GM20431 (cell line): Measurements from ENCODE around the gene RPS6KB1.
"Not testable (repeated sequence)": the region's sequence is repeated elsewhere in the genome, so short reads cannot be mapped to it uniquely, and the experiment has no call there.

Source experiments
- in situ Hi-C: fragments of 300-500 bp; cut with MseI, MboI; formaldehyde crosslinking; loops from one replicate; pipeline ENCODE4 v1.15.0; 2020; ENCODE audit warnings: low sequenced_read_pairs; ENCODE audit not compliant: unreplicated experiment

The RPS6KB1 gene

DNA sequence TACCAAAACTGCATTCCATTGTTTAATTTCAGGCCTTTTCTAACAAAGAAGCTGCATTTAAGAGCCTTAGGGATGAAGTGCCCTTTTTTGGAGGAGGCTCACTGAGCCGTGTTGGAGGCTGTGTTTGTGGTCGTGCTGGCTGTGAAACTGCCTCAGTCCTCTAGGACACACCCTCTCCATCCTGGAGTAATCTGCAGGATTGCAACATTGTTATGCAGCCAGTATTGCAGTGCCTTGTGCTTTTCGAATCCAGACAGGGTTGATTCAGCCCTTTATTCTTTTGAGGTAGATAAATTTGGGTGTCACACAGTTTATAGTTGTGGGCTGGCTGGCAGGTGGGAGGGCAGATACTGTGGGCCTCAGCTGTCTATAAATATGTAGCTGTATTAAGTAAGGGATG lies 37.8 kb downstream of the RPS6KB1 start:
- in situ Hi-C loops = not testable (repeated sequence)

DNA sequence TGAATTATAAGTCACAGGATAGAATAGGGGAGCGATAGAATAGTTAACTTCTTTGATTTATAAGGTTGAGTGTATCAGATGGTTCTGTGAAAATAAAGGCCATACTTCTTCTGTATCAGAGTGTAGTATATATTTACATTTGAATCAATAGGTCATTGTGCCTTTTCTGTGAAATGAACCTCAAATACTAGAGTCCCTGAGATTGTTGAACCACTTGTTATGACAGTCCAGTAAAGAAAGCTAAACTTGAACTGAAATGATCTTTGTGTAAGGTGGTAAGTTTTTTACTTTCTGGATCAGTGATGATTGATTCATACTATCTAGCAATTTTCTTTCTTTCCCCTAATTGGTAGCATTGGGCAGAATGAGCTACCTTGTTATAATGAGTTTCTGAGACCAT lies 40.4 kb downstream of the RPS6KB1 start:
- in situ Hi-C loops = not testable (repeated sequence)

GRCh38 chr17:59940697-59941096 lies 47.8 kb downstream of the RPS6KB1 start:
- in situ Hi-C loops = not testable (repeated sequence)

- in situ Hi-C loops = no loop called here
These were observed 48.2 kb downstream of the RPS6KB1 start for GRCh38 chr17:59941131-59941530.

GRCh38 chr17:59946433-59946832 lies 53.5 kb downstream of the RPS6KB1 start:
- in situ Hi-C loops = not testable (repeated sequence)

- in situ Hi-C loops = not testable (repeated sequence)
These were observed 54.4 kb downstream of the RPS6KB1 start for GRCh38 chr17:59947310-59947709.

GRCh38 chr17:59950049-59950448 lies 57.1 kb downstream of the RPS6KB1 start:
- in situ Hi-C loops = no loop called here

DNA sequence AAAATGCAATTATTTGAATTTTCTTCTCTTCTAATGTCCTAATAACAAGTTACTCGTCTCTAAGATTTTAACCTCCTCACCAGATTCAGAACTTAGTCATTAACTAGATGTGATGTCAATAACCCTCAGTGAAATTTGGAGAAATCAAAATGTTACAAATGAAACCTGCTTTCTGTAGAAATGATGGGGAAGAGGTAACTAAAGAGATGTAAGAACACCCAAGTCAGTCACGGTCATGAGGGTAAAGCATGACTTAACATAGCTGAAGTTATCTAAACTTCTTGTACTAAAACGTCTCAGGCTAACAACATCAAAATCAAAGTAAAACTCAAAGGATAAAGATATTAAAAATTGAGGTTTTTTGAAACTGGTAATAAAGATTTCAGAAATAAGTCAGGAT lies 61.9 kb downstream of the RPS6KB1 start:
- in situ Hi-C loops = no loop called here

- in situ Hi-C loops = not testable (repeated sequence)
These were observed 66.7 kb downstream of the RPS6KB1 start for GRCh38 chr17:59959574-59959973.

DNA sequence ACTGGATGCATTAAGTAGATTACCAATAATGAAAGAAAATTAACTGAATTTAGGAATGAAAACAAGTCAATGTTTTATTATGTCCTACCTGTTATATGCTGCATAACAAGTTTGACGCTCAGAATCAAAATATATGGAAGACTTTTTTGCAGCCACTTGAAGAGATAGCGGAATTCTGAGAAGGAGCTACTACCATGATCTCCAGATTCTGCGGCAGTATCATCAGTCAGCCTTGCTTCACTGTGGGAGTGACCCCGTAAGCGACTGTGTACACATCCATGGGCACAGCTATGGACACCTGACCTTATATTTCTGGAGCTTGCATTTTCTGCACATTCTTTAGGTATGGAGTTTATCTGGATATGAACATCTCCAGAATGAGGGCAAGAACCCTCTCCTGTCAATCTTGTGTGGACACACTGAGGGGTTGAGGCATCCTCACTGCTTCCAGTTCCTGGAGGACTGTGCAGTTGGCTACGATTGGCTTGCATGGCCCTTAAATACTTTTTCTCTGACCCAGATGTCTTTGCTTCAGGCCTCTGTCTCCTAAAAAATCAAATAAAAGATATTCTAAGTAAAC lies 69.9 kb downstream of the RPS6KB1 start:
- in situ Hi-C loops = no loop called here

GRCh38 chr17:59963738-59964481 lies 71.0 kb downstream of the RPS6KB1 start:
- in situ Hi-C loops = no loop called here

- in situ Hi-C loops = no loop called here
These were observed 71.8 kb downstream of the RPS6KB1 start, which contains the start of gene RNFT1 for GRCh38 chr17:59964482-59965328. TSS of gene RNFT1 (minus strand) at chr17:59964740. CDS start at chr17:59964663, 77 bp downstream.

DNA sequence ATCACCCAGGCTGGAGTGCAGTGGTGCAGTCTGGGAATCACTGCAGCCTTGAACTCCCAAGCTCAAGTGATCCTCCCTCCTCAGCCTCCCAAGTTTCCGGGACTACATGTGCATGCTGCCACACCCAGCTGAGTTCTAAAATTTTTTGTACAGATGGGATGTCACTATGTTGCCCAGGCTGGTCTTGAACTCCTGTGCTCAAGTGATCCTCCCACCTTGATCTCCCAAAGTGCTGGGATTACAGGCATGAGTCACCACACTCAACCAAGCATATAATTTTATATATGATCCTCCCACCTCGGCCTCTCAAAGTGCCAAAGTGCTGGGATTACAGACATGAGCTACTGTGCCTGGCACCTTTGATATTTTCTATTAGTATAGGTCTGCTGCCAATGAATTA lies 78.8 kb downstream of the RPS6KB1 start:
- in situ Hi-C loops = not testable (repeated sequence)

DNA sequence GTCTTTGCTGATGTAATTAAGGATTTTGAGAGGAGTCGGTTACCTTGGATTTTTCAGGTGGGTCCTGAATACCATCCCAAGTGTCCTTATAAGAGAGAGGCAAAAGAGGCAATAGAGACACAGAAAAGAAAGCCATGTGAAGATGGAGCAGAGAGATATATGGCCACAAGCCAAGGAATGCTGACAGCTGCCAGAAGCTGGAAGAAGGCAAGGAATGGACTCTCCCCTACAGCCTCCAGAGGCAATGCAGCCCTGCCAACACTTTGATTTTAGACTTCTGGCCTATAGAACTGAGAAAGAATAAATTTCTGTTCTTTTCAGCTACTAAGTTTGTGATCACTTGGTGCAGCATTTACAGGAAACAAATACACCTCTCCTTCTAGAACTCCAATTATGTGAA lies 79.9 kb downstream of the RPS6KB1 start:
- in situ Hi-C loops = no loop called here

DNA sequence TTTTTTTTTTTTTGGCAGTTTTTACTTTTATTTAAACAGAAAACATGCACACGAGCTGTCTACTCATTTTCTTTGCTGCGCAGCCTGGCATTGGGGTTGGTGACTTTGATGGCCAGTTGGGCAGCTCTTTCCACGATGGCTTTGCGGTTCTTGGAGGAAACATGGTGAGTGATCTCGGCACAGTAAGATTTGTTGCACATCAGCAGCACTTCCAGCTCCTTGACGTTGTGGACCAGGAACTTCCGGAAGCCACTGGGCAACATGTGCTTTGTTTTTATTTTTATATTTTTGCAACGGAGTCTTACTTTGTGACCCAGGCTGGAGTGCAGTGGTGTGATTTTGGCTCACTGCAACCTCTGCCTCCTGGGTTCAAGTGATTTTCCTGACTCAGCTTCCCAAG lies 80.6 kb downstream of the RPS6KB1 start:
- in situ Hi-C loops = not testable (repeated sequence)

GRCh38 chr17:59975166-59975565 lies 82.2 kb downstream of the RPS6KB1 start:
- in situ Hi-C loops = not testable (repeated sequence)

- in situ Hi-C loops = not testable (repeated sequence)
These were observed 103.7 kb downstream of the RPS6KB1 start for GRCh38 chr17:59996608-59997007.
